ENCODE results near the gene TFB1M. TPM values are rescaled to one million over a fixed set of nuclear protein-coding genes. Genes with fewer than 3 reads are reported as not detected.
A peak's percentile ranks its signal among the peaks of the same experiment; 100 is the strongest.

Gene TFB1M
- total and polyA plus RNA-seq, 4 donors: 9.7 to 27.9 (median 19.0) TPM

DNA sequence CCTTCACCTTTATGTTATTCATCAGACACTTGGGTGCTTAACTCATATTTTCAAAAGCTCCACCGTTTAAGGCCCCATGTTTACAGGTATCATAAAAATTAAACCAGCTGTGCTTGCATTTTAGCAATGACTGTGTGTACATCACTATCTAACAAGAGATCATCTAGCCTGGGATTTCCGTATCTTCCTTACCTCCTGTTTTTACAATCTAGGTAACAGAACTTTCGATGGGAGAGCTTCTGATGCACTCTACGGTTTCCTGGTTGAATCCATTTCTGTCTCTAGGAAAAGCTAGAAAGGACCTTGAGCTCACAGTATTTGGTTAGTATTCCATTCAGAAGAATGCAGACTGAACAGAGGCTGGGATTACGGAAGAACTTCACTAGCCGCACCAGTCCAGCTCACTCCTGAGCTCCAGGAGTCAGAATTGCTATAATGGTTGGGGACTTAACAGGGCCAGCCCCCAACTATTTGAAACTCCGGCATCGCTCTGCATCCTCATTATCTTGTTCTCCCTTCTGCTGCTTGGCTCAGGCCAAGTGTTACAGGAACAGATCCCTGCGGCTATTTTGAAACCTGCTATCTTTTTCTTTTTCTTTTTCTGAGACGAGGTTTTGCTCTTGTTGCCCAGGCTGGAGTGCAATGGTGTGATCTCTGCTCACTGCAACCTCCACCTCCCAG lies 63.4 kb downstream of the TFB1M start:
- DNase-seq: no peak
- ATAC-seq (ENCODE audit: insufficient read depth, low FRiP score): no peak

DNA sequence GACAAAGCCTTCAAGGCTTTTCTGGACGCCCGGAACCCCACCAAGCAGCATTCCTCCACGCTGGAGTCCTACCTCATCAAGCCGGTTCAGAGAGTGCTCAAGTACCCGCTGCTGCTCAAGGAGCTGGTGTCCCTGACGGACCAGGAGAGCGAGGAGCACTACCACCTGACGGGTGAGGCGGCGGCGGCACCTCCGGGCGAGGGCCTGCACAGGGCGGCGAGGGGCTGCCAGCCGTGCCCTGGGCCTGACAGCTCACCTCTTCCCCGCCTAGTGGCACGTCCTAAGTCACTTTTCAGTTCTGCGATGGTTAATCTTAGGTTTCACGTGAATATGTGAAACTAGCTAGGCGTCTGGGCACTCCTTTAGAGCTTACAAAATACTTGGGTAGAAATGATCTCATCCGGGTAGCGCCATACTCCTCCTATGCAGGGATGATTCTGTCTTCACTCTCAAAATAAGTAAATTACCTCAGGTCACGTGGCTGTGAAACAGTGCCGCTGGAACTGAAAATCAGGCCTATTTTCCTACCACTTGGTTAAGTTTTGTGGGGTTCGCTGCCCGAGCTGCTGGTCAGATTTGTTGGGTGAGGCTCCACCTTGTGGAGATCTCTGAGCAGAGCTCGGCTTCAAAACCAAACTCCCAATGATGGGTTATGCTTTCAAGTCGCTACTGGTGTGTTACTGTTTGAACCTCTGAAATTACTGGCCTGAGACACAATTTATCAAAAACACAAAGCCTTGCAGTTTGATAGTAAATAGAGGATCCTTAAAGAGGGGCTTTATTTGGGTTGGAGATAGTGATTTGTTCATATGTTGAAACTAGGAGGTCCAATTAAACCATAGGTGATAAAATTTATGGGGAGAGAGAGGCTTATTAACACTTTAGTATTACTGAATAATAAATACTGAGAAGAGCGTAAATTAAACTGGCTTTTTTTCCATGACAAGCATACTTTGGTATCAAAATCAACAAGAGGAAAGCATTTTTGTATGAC lies 66.0 kb downstream of the TFB1M start:
- TF ChIP-seq, protein P1, sequence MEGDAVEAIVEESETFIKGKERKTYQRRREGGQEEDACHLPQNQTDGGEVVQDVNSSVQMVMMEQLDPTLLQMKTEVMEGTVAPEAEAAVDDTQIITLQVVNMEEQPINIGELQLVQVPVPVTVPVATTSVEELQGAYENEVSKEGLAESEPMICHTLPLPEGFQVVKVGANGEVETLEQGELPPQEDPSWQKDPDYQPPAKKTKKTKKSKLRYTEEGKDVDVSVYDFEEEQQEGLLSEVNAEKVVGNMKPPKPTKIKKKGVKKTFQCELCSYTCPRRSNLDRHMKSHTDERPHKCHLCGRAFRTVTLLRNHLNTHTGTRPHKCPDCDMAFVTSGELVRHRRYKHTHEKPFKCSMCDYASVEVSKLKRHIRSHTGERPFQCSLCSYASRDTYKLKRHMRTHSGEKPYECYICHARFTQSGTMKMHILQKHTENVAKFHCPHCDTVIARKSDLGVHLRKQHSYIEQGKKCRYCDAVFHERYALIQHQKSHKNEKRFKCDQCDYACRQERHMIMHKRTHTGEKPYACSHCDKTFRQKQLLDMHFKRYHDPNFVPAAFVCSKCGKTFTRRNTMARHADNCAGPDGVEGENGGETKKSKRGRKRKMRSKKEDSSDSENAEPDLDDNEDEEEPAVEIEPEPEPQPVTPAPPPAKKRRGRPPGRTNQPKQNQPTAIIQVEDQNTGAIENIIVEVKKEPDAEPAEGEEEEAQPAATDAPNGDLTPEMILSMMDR (IDR thresholded peaks at IDR 0.05; ENCODE audit: control extremely low read depth, extremely low read depth): peak; percentile 42
- Histone ChIP-seq H3K9me3 (ENCODE audit: control insufficient read depth in 4 of 4, insufficient read depth in 3 of 4, low read length in 3 of 4) (no peaks in the 10 kb centered on the region), H3K4me1 (ENCODE audit: control insufficient read depth in 5 of 5, insufficient read depth in 5 of 5, low read length in 5 of 5) (peaks cover 4 to 22% (median 6%) of the 10 kb centered on the region in 5 donors), H3K36me3 (ENCODE audit: control insufficient read depth in 4 of 4, insufficient read depth in 4 of 4, low read length in 4 of 4) (peaks cover 0 to 8% (median 3%) of the 10 kb centered on the region in 4 donors), H3K4me3 (no peak overlapping the region), H3K27me3 (ENCODE audit: control insufficient read depth in 3 of 3, insufficient read depth in 3 of 3, low read length in 2 of 3) (no peaks in the 10 kb centered on the region), H3K9ac (ENCODE audit: insufficient read depth in 1 of 2, low read length in 2 of 2) (peak overlapping the region in 1 of 2 donors; percentile 36), H3K27ac (ENCODE audit: low read depth in 1 of 2, low read length in 1 of 2) (peak overlapping the region in 1 of 2 donors; percentile 92)
- peak; percentile 75 to 86 (median 77) for DNase-seq
- 67 to 78% methylated on average over 30 of the region's 30 CpGs for WGBS, 2 donors
- ATAC-seq (ENCODE audit: insufficient read depth, low FRiP score): peak; percentile 68

More for the DNA sequence above, 63.4 kb downstream of the TFB1M start:
- TF ChIP-seq, protein P1 (IDR thresholded peaks at IDR 0.05; ENCODE audit: control extremely low read depth, extremely low read depth): no peak
- peak overlapping the region in 1 of 2 donors; percentile 10 for H3K27ac ChIP-seq (ENCODE audit: low read depth in 1 of 2, low read length in 1 of 2)
- H3K4me3 ChIP-seq: no peak overlapping the region
- H3K36me3 ChIP-seq (ENCODE audit: control insufficient read depth in 4 of 4, insufficient read depth in 4 of 4, low read length in 4 of 4): peaks cover 0 to 19% (median 6%) of the 10 kb centered on the region in 4 donors
- peaks cover 3 to 6% (median 4%) of the 10 kb centered on the region in 5 donors for H3K4me1 ChIP-seq (ENCODE audit: control insufficient read depth in 5 of 5, insufficient read depth in 5 of 5, low read length in 5 of 5)
- WGBS, 2 donors: 95 to 97% methylated on average over 10 of the region's 10 CpGs
- H3K9ac ChIP-seq (ENCODE audit: insufficient read depth in 1 of 2, low read length in 2 of 2): no peak overlapping the region
- H3K27me3 ChIP-seq (ENCODE audit: control insufficient read depth in 3 of 3, insufficient read depth in 3 of 3, low read length in 2 of 3): no peaks in the 10 kb centered on the region
- no peaks in the 10 kb centered on the region for H3K9me3 ChIP-seq (ENCODE audit: control insufficient read depth in 4 of 4, insufficient read depth in 3 of 4, low read length in 3 of 4)

GRCh38 chr6:155247618-155248007 lies 66.7 kb downstream of the TFB1M start:
- H3K27me3 ChIP-seq (ENCODE audit: control insufficient read depth in 3 of 3, insufficient read depth in 3 of 3, low read length in 2 of 3): no peaks in the 10 kb centered on the region
- H3K36me3 ChIP-seq (ENCODE audit: control insufficient read depth in 4 of 4, insufficient read depth in 4 of 4, low read length in 4 of 4): peaks cover 0 to 8% (median 1%) of the 10 kb centered on the region in 4 donors
- H3K4me1 ChIP-seq (ENCODE audit: control insufficient read depth in 5 of 5, insufficient read depth in 5 of 5, low read length in 5 of 5): peaks cover 4 to 22% (median 4%) of the 10 kb centered on the region in 5 donors
- DNase-seq (peak in 1 of 3 donors; percentile 31), ATAC-seq (ENCODE audit: insufficient read depth, low FRiP score) (no peak)
- peak overlapping the region in 1 of 2 donors; percentile 92 for H3K27ac ChIP-seq (ENCODE audit: low read depth in 1 of 2, low read length in 1 of 2)
- 63 to 81% methylated on average over 5 of the region's 5 CpGs for WGBS, 2 donors
- no peak overlapping the region for H3K4me3 ChIP-seq
- TF ChIP-seq, protein P1 (IDR thresholded peaks at IDR 0.05; ENCODE audit: control extremely low read depth, extremely low read depth): no peak
- H3K9me3 ChIP-seq (ENCODE audit: control insufficient read depth in 4 of 4, insufficient read depth in 3 of 4, low read length in 3 of 4): no peaks in the 10 kb centered on the region
- no peak overlapping the region for H3K9ac ChIP-seq (ENCODE audit: insufficient read depth in 1 of 2, low read length in 2 of 2)

All from lung (tissue), 12 donors.